T47D (cell line): ENCODE results near the gene CALCOCO1.

Experiments used
- DNase-seq, 2 experiments: peaks; one replicate each; pipeline versions ENCODE4 v3.0.0 to v3.0.0-alpha.2; 2011 to 2012; ENCODE audit warnings: low read depth in 1 of 2, low spot score in 1 of 2
- JUND ChIP-seq: IDR thresholded peaks from 2 replicates; pipeline ENCODE4 v1.6.1; 2012; ENCODE audit warnings: low read depth
- in situ Hi-C: cut with HindIII; loops from 2 replicates; pipeline ENCODE4 v1.10.0; 2016; ENCODE audit warnings: low sequenced_read_pairs, low pct_unique_long_range_greater_than_20kb

The CALCOCO1 gene

GRCh38 chr12:53758081-53758729 lies 31.0 kb upstream of the CALCOCO1 start:
- TF ChIP-seq JUND: no peak
- DNase-seq: no peak
- in situ Hi-C loops: no loop called here

GRCh38 chr12:53757101-53757770 lies 30.0 kb upstream of the CALCOCO1 start:
- no peak for TF ChIP-seq JUND
- in situ Hi-C loops: no loop called here
- DNase-seq: peak; percentile 56 to 82

GRCh38 chr12:53756300-53757100 lies 29.2 kb upstream of the CALCOCO1 start:
- DNase-seq: no peak
- TF ChIP-seq JUND: no peak
- in situ Hi-C loops: no loop called here

- in situ Hi-C loops: no loop called here
- no peak for TF ChIP-seq JUND
- DNase-seq: no peak
Measured at GRCh38 chr12:53755893-53756292, 28.6 kb upstream of the CALCOCO1 start.

GRCh38 chr12:53755451-53755891 lies 28.2 kb upstream of the CALCOCO1 start:
- no peak for DNase-seq
- no peak for TF ChIP-seq JUND
- in situ Hi-C loops: no loop called here

GRCh38 chr12:53754633-53755264 lies 27.5 kb upstream of the CALCOCO1 start:
- no peak for DNase-seq
- no peak for TF ChIP-seq JUND
- in situ Hi-C loops: no loop called here

- no peak for DNase-seq
- no peak for TF ChIP-seq JUND
- in situ Hi-C loops: no loop called here
Measured at GRCh38 chr12:53754188-53754585, 26.9 kb upstream of the CALCOCO1 start.

- no peak for TF ChIP-seq JUND
- in situ Hi-C loops: no loop called here
- DNase-seq: no peak
Measured at GRCh38 chr12:53752621-53753020, 25.4 kb upstream of the CALCOCO1 start.

- no peak for TF ChIP-seq JUND
- DNase-seq: no peak
- in situ Hi-C loops: no loop called here
Measured at GRCh38 chr12:53752192-53752601, 24.9 kb upstream of the CALCOCO1 start.

- no peak for TF ChIP-seq JUND
- no peak for DNase-seq
- in situ Hi-C loops: no loop called here
Measured at GRCh38 chr12:53751336-53752191, 24.3 kb upstream of the CALCOCO1 start, which contains the start of gene CISTR. Gene CISTR, minus strand, starts transcription at chr12:53751979.

GRCh38 chr12:53750812-53751335 lies 23.6 kb upstream of the CALCOCO1 start:
- no peak for DNase-seq
- in situ Hi-C loops: no loop called here
- TF ChIP-seq JUND: no peak
